Fibroblast of skin of abdomen (primary cell): Measurements from ENCODE around the gene IER5L.
"Not testable (repeated sequence)": the region's sequence is repeated elsewhere in the genome, so short reads cannot be mapped to it uniquely, and the experiment has no call there.

Experiments
- DNase-seq: peaks from one replicate; pipeline ENCODE4 v3.0.0-alpha.2; 2013

IER5L gene

GRCh38 chr9:129202613-129203555, 24.8 kb upstream of the IER5L start:
- DNase-seq, result peak; percentile 75

GRCh38 chr9:129201866-129202265, 23.8 kb upstream of the IER5L start:
- DNase-seq, result no peak

GRCh38 chr9:129201289-129201688, 23.2 kb upstream of the IER5L start:
- DNase-seq, result no peak

GRCh38 chr9:129200255-129200654, 22.2 kb upstream of the IER5L start:
- DNase-seq, result no peak

- DNase-seq, result no peak
Observed at GRCh38 chr9:129199044-129199435, 21.0 kb upstream of the IER5L start.

DNA sequence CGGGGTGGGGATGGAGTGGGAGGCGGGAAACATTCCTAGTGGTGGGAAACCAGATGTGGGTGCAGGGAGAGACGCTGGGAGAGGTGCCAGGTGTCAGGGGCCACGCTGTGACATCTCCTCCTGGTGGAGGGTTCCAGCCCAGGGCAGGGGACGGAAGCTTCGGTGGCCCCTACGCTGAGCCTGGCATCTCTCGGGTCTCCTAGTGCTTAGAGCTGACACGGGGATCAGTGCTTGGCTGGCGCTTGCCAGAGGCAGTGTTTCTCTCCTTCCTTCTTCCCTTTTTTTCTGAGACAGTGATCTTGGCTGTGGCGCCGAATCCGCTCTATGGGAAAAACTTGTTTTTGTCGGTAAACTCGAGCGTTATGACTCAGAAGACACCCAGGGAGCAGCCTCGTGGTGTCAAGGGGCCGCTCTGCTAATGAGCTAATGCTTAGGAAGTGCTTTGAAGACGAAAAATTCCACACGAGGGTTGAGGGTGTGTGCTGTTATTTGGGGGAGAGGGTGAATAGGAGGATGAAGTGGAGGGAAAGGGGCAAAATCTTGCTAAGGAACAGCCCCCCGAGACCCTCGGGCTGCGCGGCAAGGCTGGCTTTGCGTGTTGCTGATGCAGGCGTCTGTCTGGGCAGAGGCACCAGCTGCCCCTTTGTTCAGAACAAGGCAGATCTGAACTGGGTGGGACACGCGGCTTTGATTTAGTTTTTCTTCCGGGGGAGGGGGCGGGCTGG, 20.4 kb upstream of the IER5L start:
- DNase-seq, result peak; percentile 84

- no peak for DNase-seq
Observed at GRCh38 chr9:129197978-129198318, 19.9 kb upstream of the IER5L start.

GRCh38 chr9:129197045-129197444, 19.0 kb upstream of the IER5L start:
- DNase-seq, result not testable (repeated sequence)

GRCh38 chr9:129195606-129196005, 17.5 kb upstream of the IER5L start:
- no peak for DNase-seq

DNA sequence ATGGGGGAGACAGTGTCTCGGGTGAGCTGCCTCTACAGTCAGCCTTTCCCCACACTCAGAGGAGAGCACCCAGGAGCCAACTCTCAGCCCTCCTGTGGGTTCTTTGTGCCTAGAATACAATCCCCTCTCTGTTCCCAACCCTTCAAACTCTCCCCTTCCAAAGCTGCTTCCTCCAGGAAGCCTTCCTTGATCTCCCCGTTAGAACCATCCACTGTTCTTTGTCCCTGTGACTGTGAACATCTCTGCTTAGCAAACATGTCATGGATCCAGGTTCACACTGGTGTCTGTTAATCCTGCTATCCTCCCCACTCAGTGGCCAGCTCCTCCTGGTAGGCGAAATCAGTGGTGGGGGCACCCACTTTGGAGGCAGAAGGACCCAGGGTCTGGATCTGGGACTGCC, 16.2 kb upstream of the IER5L start:
- no peak for DNase-seq

GRCh38 chr9:129193655-129194054, 15.6 kb upstream of the IER5L start:
- DNase-seq, result no peak

DNA sequence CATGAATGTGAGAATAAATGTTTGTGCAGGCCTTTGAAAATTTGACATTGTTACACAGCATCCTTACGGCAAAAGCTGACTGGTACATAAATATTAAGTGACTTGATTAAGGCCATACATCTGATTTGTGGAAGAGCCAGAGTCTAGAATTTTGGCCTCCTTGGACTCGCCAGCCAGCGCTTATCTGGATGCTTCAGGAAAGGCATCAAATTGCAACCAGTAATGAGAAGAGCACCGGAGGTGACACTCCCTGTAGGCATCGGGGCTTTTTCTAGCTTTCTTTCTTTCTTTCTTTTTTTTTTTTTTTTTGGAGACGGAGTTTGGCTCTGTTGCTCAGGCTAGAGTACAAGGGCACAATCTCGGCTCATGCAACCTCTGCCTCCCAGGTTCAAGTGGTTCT, 13.2 kb upstream of the IER5L start:
- no peak for DNase-seq

GRCh38 chr9:129189971-129190370, 11.9 kb upstream of the IER5L start:
- DNase-seq, result not testable (repeated sequence)

- no peak for DNase-seq
Observed at GRCh38 chr9:129187042-129187441, 9.0 kb upstream of the IER5L start.

- no peak for DNase-seq
Observed at GRCh38 chr9:129185991-129186390, 7.9 kb upstream of the IER5L start.

DNA sequence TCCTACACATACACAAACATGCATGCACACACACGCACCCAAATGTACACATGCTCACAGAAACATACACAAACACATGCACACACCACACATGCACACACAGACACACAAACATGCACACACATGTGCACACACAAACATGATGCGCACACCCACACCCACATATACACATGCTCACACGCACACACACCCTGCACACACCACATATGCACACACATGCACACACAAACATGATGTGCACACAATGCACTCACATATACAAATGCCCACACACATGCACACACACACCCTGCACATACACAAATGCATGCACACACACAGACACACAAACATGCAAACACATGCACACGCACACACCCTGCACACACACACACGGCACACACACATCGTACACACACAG, 7.3 kb upstream of the IER5L start:
- no peak for DNase-seq

GRCh38 chr9:129184596-129185122, 6.6 kb upstream of the IER5L start:
- no peak for DNase-seq

DNA sequence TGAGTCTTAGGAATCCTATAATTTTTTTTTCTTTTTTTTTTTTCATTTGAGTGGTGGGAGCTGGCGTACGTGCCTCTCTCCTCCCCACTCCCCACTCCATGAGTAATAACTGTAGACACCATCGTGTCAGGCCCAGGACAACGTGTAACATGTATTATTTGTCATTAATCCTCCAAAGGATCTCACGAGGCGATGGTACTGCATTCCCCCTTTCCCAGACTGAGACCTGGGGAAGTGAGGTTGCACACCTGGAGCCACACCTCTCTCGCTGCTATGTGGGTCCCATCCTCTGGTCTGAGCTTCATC, 6.1 kb upstream of the IER5L start:
- no peak for DNase-seq

DNA sequence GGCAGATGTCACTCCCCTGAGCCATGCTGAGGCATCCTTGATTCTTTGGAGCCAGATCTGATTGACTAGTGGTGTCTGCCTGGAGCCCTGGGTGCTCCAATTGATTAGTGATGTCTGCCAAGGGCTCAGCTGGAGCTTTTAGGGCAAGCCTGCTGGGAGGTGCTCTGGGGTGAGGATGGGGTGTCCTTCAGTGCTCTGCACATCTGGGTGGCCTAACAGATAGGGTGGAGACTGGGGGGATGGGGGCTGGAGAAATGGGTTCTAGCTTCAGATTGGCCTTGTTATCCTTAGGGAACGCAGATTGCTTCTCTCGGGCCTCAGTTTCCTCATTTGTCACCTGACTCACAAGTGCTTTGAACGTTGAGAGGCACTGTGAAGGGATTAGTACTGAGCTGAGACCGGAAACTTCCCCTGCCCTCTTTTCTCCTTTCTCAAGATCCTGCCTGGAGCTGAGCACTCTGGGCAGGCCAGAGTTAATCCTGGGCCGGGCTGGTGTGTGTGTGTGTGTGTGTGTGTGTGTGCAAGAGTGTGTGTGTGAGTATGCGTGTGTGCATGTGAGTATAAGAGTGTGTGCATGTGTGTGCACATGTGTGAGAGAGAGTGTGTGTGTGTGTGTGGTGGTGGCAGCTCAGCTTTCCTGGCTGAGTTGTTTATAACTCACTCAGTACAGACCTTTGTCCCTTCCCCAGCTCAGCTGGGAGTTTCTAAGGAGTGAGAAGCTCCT, 5.6 kb upstream of the IER5L start:
- DNase-seq, result no peak

GRCh38 chr9:129182625-129183494, 4.8 kb upstream of the IER5L start:
- DNase-seq, result no peak

- DNase-seq, result no peak
Observed at GRCh38 chr9:129182122-129182521, 4.1 kb upstream of the IER5L start.

DNA sequence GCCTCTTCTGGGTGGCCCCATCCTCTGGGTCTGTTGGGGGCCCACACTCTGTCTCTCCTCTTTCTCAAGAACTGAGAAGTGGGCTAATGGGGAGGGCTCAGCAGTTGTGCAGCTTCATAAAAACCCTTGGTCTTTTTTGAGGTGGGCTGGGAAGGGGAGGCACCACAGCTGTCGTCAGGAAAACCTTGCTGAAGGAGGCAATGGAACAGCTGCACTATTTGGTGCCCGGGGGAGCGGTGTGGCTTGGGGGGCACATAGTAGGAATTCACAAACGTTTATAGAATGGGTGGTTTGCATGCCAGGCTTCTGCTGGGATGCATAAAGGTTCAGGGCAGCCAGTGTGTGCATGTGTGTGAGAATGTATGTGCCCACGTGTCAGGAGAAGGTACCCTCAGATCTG, 3.2 kb upstream of the IER5L start:
- DNase-seq, result no peak
